ENCODE data around the gene POMGNT2.

Gene POMGNT2

DNA sequence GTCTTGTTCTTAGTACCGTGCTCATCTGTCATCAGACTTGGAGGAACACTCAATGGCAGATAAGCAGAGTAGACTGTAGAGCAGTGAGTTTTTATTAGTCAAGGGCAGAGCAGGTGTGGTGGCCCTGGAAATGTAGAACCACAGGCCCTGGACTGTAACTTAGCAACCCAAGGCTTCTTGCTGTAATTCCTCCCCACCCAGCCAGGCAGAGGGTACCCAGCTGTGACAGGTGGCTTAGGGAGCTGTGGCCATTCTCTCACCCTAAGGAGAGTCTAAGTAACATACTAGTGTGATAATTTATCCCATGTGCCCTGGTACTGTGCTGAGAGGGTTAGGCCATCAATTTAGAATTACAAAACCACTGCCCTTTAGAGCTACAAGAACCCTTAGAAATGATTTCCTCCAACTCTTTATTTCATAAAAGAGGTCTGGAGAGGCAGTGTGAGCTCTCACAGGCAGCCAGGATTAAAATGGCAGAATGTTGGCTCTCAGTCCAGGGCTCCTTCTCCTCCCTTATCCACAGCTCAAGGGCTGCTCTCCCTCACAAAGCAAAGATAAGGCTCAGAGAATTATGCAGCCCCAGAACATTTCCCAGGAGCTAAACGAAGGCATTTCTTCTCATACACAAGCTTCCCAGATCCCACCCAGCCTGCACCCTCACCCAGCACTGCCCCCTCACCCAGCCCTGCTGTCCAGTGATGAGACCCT, 3.0 kb downstream of the POMGNT2 start:
- no peak for DNase-seq (ENCODE audit: low read depth in 2 of 2)

- DNase-seq (ENCODE audit: low read depth in 2 of 2): no peak
Measured at GRCh38 chr3:43098761-43099160, 7.1 kb downstream of the POMGNT2 start.

DNA sequence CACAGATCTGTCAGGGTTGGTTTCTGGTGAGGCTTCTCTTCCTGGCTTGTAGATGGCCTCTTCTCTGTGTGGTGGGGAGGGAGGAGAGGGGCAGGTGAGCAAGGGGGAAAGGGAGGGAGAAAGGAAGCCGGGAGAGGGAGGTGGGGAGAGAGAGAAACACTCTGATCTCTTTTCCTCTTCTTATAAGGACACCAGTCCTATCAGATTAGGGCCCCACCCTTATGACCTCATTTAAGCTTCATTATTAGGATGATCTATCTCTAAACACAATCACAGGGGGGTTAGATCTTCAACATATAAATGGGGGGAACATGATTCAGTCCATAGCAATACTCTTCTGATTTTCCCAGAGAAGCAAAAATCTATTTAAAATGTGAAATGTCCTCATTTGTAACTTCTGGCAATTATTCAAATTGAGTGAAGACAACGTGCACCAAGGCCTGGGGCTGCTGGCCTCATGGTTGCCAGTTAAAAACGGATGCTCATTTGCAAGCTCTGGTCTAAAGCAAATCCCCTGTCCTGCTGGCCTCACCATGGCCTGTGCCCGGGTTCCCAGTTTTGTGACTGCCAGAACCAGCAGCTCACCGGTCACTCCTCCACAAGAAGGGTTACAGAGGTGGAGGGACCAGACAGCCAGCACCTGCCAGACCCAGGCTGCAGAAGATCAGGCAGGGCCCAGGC, 8.3 kb downstream of the POMGNT2 start:
- no peak for DNase-seq (ENCODE audit: low read depth in 2 of 2)

DNA sequence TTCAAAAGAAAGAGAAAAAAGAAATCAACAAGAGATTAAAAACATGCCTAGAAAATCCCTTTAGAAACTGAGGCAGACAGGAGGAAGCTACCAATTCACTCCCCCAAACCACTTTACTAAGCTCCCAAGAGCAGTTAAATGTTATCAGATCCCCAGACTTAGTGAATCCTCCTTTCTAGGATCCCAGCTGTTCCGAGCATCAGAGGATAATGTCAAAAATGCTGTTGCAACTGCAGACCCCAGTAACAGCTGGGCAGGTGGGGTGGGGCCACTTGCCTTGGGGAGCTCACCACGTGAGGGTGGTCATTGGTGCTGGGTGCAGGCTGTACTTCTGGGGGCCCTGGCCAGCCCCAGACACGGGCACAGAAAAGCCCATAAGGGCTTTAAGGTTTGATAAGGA, 9.1 kb downstream of the POMGNT2 start:
- DNase-seq (ENCODE audit: low read depth in 2 of 2): no peak

DNA sequence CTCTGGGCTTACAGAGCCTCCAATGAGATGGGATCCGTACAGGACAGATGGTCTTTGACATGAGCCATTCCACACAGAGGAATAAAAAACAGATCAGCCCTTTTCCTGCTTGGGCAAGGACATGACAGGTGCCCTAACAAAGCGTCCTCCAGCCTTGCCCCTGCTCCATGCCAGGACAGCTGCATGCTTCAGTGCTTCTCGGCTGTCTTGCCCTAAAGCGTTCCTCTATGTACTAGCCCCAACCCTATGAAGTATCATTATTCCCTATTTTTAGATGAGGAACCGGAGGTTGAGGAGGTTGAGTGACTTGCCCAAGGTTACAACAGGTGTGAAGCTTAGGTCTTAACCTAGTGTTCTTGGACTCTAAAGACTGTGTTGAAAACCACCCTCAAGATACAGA, 10.5 kb downstream of the POMGNT2 start:
- no peak for DNase-seq (ENCODE audit: low read depth in 2 of 2)

GRCh38 chr3:43094851-43095250, 11.0 kb downstream of the POMGNT2 start:
- DNase-seq (ENCODE audit: low read depth in 2 of 2): no peak

GRCh38 chr3:43094381-43094780, 11.5 kb downstream of the POMGNT2 start:
- no peak for DNase-seq (ENCODE audit: low read depth in 2 of 2)

- DNase-seq (ENCODE audit: low read depth in 2 of 2): no peak
Measured at GRCh38 chr3:43093974-43094373, 11.9 kb downstream of the POMGNT2 start.

- DNase-seq (ENCODE audit: low read depth in 2 of 2): no peak
Measured at GRCh38 chr3:43093006-43093405, 12.9 kb downstream of the POMGNT2 start.

DNA sequence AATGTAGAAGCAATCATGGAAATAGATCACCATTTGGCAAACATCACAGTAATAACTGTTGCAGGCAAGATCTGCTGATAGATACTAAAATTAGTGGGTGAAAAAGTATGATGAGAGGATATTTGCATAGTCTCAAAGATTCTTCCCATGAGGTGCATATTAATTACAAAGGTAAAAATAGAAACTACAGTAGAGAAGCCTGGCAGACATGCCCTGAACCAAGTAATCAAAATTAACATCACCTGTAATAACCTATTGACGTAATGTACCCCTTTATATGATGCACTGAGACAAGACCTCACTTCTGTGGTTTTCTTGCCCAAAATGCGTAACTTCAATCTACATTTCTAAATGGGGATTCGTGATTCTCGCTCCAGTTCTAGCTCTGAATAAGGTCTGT, 14.4 kb downstream of the POMGNT2 start:
- DNase-seq (ENCODE audit: low read depth in 2 of 2): no peak

DNA sequence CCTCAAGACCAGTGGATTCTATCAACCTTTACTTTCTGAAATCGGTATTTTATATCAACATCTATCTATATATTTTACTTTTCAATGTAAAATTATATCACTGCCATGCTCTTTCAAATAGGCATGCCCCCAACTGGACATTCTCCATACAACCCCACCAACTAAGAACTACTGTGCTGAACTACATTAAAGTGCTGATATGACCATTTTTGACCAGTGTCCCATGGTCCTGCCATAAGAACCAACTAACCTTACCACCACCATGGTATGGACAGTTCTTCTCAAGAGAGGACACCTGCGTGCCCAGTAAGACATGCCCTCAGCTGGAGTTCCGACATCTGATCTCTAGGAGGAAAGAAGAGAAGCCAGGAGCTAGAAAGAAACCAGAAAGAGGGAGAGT, 15.6 kb downstream of the POMGNT2 start:
- no peak for DNase-seq (ENCODE audit: low read depth in 2 of 2)

GRCh38 chr3:43089081-43089480, 16.8 kb downstream of the POMGNT2 start:
- DNase-seq (ENCODE audit: low read depth in 2 of 2): no peak

DNA sequence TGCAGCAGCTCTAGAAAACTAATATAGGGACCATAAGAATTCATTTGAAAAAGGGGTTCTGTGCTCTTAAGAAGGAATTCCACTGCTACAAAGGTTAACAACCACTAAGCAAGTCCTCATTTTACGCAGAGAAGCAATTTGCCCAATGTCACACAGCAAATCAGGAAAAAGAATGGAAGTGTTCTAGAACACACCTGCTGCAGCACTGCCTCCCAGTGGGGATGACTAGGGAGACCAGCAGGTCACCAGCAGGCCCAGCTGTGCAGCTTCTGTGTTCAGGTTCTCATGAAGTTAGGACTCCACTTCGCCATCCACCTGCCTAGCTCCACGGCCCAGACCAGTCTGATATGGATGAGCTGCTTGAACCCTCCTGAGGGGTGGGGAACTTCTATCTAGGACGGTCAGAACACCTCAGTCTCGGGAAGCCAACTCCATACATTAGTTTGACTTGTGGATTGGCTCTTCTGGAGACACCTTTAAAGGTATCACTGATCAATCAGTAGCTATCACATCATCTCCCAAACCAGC, 18.6 kb downstream of the POMGNT2 start:
- DNase-seq (ENCODE audit: low read depth in 2 of 2): no peak

- DNase-seq (ENCODE audit: low read depth in 2 of 2): no peak
Measured at GRCh38 chr3:43086460-43087165, 19.3 kb downstream of the POMGNT2 start.

- no peak for DNase-seq (ENCODE audit: low read depth in 2 of 2)
Measured at GRCh38 chr3:43082457-43082856, 23.4 kb downstream of the POMGNT2 start.

- DNase-seq (ENCODE audit: low read depth in 2 of 2): no peak
Measured at GRCh38 chr3:43081796-43082195, 24.1 kb downstream of the POMGNT2 start.

DNA sequence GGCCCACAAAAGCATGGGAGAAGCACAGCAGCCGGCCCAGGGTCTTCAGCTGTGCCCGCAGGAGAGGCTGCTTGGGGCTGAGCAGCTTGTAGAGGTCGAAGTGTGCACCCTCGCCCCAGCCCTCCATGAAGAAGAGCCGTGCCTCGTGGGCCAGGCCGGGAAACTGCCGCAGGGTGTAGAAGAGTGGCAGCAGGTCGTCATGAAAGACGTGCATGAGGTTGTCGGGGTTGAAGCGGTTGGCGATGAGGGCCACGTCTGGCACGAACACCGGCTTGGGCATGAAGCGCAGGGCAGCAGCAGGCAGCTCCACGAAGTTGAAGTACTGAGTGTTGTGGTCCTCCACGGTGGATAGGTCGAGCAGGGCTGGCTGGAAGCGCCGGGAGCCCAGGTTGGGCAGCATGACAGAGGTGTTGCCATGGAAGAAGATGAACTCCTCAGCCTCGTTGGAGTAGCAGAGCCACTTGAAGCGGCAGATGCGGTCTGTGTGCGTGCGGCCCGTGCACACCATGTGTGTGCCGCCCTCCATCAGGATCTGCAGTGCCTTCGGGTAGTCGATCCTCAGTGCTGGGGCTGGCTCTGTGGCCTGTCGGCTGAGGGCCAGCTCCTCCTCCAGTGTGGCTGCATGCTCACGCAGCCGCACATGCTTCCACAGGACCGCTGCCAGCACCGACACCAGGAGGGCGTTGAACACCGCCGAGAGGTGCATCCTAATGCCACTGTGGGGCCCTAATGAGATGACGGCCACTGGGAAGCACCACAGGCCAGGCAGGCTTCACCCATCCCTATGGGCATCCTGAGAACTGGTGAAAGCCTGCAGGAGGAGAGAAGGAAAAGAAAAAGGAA, 24.9 kb downstream of the POMGNT2 start:
- DNase-seq (ENCODE audit: low read depth in 2 of 2): no peak

GRCh38 chr3:43079536-43080332, 26.1 kb downstream of the POMGNT2 start:
- DNase-seq (ENCODE audit: low read depth in 2 of 2): no peak

DNA sequence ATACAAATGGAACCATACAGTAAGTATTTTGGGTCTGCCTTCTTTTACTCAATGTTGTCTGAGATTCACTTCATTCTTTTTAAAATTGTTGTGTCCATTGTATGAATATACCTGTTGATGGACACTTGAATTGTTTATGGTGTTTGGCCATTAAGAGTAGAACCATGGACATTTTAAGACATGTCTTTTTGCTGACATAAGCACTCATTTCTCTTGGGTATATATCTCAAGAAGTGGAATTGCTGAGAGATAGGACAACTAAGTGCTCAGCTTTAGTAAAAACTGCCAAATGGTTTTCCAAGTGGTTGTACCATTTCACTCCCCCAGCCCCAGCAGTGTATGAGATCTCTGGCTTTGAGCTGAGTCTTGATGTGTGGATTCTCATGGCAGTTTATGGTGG, 28.2 kb downstream of the POMGNT2 start:
- no peak for DNase-seq (ENCODE audit: low read depth in 2 of 2)

DNA sequence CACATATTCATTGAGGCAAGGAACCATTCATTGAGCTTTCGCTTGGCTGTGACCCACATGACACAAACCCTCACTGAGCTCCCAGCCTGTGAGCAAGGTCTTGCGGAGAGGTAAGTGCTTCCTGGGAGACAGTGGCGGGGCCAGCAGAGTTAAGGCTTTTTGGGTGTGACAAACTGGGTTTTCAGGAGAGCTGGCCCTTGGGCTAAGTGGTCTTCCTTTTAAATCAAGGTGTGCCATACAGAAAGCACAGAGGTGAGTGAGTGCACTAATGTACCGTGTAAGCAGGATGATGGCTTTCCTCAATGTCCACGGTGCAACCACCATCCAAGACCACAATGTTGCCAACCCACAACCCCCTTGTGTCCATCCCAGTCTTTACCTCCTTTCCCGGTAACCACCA, 28.6 kb downstream of the POMGNT2 start:
- DNase-seq (ENCODE audit: low read depth in 2 of 2): no peak

DNA sequence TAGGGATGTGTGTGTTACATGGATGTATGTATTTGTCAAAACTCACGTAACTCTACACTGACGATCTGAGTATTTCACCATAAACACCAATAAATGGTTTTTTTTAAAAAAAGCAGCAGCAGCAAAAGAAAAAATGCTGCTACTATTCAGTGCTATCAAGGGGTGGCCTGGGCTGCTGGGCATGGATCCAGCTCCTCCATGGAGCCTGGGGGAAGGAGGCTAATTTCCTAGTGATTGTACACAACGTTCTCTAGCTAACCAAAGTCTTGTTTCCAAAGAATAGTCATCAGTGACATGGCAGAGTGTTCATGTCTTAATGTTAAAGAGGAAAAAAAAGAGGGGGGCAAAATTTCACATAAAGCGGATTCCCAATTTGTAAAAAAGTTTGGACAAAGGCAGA, 29.0 kb downstream of the POMGNT2 start:
- DNase-seq (ENCODE audit: low read depth in 2 of 2): no peak
